HG03039 (cell line): ENCODE measurements around the gene SPTAN1.

Experiments
- ATAC-seq: cut with Tn5 transposase; IDR thresholded peaks from one replicate; pipeline ENCODE4 v1.9.1; 2021; ENCODE audit warnings: mild to moderate bottlenecking, moderate library complexity; ENCODE audit not compliant: unreplicated experiment

SPTAN1 gene

DNA sequence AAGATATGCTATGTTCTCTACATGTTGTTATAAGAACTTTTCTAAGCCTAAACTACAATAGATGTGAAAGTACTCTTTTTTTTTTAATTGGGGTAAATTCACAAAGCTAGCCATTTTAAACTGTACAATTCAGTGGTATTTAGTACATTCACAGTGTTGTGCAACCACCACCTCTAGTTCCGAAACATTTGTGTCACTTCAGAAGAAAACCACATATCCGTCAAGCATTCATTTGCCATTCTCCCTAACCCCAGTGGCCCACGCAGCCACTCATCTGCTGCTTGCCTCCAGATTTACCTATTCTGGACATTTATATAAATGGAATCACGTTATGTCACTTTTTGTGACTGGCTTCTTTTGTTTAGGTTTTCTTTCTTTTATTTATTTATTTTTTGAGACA lies 43.1 kb downstream of the SPTAN1 start:
- ATAC-seq = no peak

GRCh38 chr9:128600099-128600498 lies 47.7 kb downstream of the SPTAN1 start:
- no peak for ATAC-seq

- ATAC-seq = no peak
Measured at GRCh38 chr9:128603697-128604096, 51.3 kb downstream of the SPTAN1 start.

DNA sequence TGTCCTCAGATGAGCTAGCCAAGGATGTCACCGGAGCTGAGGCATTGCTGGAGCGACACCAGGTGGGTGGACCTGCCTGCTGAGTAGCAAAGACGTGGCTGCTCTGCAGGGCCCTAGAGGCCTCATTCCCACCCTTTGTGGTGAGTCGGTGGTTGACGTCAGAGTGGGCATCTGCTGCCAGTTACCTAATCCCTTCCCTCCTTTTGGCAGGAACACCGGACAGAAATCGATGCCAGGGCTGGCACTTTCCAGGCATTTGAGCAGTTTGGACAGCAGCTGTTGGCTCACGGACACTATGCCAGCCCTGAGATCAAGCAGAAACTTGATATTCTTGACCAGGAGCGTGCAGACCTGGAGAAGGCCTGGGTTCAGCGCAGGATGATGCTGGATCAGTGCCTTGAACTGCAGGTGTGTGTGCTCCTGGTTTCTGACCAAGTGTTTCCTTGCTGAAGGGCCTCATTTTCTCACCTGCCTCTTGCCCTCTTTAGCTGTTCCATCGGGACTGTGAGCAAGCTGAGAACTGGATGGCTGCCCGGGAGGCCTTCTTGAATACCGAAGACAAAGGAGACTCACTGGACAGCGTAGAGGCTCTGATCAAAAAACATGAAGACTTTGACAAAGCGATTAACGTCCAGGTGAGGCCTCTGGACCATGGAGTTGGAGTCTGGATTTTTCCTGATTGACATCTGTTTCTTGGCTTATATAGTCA lies 55.4 kb downstream of the SPTAN1 start:
- ATAC-seq = no peak

GRCh38 chr9:128610897-128611296 lies 58.5 kb downstream of the SPTAN1 start:
- ATAC-seq = no peak

GRCh38 chr9:128611600-128612394 lies 59.4 kb downstream of the SPTAN1 start:
- no peak for ATAC-seq

- no peak for ATAC-seq
Measured at GRCh38 chr9:128614728-128615127, 62.3 kb downstream of the SPTAN1 start.

- no peak for ATAC-seq
Measured at GRCh38 chr9:128615571-128615970, 63.2 kb downstream of the SPTAN1 start.

GRCh38 chr9:128617943-128618342 lies 65.6 kb downstream of the SPTAN1 start:
- no peak for ATAC-seq

DNA sequence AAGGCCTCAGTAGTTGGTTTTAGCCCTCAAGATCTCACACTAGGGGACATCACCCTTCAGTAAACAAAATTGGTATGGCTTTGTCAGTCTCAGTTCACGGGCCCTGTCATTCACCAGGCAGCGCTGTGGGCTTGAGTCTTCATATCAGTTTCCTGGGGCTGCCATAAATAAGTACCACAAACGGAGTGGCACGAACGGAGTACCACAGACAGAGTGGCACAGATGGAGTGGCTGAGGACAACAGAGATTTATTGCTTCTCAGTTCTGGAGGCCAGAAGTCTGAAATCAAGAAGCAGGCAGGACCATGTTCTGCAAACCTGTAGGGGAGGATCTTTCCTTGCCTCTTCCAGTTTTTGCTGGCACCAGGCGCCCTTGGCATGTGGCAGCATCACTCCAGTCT lies 66.7 kb downstream of the SPTAN1 start:
- no peak for ATAC-seq

DNA sequence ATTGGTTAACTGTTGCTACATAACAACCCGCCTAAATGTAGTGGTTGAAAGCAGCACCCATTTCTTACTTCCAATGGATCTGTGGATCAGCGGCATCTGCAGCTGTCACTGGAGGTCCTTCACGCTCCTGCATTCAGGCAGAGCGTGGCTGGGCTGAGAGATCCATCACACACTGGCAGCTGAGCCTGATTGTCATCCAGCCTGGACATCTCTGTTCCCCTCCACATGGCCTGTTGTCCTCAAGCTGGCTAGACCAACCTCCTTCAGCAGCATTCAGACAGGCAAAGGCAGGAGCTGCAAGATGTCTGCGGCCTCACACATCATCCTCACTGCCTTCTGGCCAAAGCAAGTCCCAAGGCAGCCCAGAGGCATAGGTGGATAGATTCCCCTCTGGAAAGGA lies 67.4 kb downstream of the SPTAN1 start:
- ATAC-seq = no peak

- no peak for ATAC-seq
Measured at GRCh38 chr9:128621730-128622455, 69.5 kb downstream of the SPTAN1 start.

- no peak for ATAC-seq
Measured at GRCh38 chr9:128624566-128624965, 72.2 kb downstream of the SPTAN1 start.

GRCh38 chr9:128625391-128626146 lies 73.2 kb downstream of the SPTAN1 start:
- no peak for ATAC-seq

GRCh38 chr9:128626181-128626580 lies 73.8 kb downstream of the SPTAN1 start:
- no peak for ATAC-seq

- ATAC-seq = no peak
Measured at GRCh38 chr9:128627127-128627715, 74.8 kb downstream of the SPTAN1 start.

- no peak for ATAC-seq
Measured at GRCh38 chr9:128627906-128628305, 75.5 kb downstream of the SPTAN1 start.

DNA sequence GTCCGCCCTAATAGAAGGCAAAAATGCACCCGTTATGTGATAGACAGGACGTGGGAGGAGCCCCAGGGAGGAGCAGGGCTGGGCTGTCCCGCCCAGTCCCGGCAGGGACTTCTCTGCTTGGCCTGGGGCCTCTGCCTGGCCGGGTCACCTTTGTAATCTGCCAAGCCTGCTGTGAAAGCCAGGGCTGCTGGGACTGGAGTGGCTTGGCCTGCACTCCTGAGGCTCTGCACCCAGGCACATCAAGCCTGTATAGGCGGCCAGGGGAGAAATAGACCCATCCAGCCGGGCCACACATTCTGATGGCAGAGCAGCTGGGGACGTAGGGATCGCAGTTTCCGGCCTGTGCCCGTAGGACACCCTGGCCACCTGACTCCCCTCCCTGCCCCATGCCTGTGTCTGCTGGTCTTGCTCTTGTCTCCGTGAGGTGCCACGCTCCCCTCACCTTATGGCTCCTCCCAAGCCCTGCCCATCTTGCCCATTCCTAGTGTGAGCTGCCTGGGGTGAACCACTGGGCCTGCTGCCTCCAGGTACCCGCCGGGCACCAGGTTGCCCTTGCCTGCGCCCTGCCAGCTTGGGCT lies 76.2 kb downstream of the SPTAN1 start:
- no peak for ATAC-seq

- no peak for ATAC-seq
Measured at GRCh38 chr9:128629136-128629535, 76.7 kb downstream of the SPTAN1 start.

- no peak for ATAC-seq
Measured at GRCh38 chr9:128629852-128630545, 77.6 kb downstream of the SPTAN1 start.
